Activated CD4-positive, alpha-beta memory T cell treated with anti-CD3 and anti-CD28 coated beads, Interleukin-2, amount 10 ng/mL, durations not matched to agents 7 days and 5 days (primary cell): Measurements from ENCODE around the gene ZNF689. TPM values are rescaled to one million over a fixed set of nuclear protein-coding genes. Genes with fewer than 3 reads are reported as not detected.

Source experiments
- CTCF ChIA-PET: fragments of 350-600 bp; sonication (Branson Sonifier 250); formaldehyde crosslinking; loops from one replicate; lab custom pipeline; 2021; ENCODE audit warnings: antibody characterized with exemption, inconsistent platforms; lab: Charles Lee
- POLR2A ChIA-PET: fragments of 350-600 bp; sonication (Branson Sonifier 250); formaldehyde crosslinking; loops from one replicate; lab custom pipeline; 2021; ENCODE audit warnings: antibody characterized with exemption; lab: Charles Lee
- DNase-seq: peaks from one replicate; pipeline ENCODE4 v3.0.0-alpha.2; 2020
- H3K27ac Mint-ChIP-seq: one replicate; pipeline ENCODE4 v1.8.0; 2021; ENCODE audit warnings: mild to moderate bottlenecking, mixed read lengths
- H3K27me3 Mint-ChIP-seq: one replicate; pipeline ENCODE4 v1.8.0; 2021; ENCODE audit warnings: mixed read lengths
- H3K36me3 Mint-ChIP-seq: one replicate; pipeline ENCODE4 v1.8.0; 2021; ENCODE audit warnings: low read depth, mixed read lengths
- H3K4me1 Mint-ChIP-seq: one replicate; pipeline ENCODE4 v1.8.0; 2021; ENCODE audit warnings: mixed read lengths
- H3K4me3 Mint-ChIP-seq: one replicate; pipeline ENCODE4 v1.8.0; 2021; ENCODE audit warnings: mild to moderate bottlenecking, mixed read lengths
- H3K9me3 Mint-ChIP-seq: one replicate; pipeline ENCODE4 v1.8.0; 2021; ENCODE audit warnings: mixed read lengths
- total RNA-seq, 2 experiments: library from RNA; stranded (reverse); gene quantifications; one replicate each; pipeline ENCODE4 v1.2.3, GENCODE V29; 2021

The ZNF689 gene
- total RNA-seq, 2 experiments from 2014 or later = 9.9 to 11.7 TPM

DNA sequence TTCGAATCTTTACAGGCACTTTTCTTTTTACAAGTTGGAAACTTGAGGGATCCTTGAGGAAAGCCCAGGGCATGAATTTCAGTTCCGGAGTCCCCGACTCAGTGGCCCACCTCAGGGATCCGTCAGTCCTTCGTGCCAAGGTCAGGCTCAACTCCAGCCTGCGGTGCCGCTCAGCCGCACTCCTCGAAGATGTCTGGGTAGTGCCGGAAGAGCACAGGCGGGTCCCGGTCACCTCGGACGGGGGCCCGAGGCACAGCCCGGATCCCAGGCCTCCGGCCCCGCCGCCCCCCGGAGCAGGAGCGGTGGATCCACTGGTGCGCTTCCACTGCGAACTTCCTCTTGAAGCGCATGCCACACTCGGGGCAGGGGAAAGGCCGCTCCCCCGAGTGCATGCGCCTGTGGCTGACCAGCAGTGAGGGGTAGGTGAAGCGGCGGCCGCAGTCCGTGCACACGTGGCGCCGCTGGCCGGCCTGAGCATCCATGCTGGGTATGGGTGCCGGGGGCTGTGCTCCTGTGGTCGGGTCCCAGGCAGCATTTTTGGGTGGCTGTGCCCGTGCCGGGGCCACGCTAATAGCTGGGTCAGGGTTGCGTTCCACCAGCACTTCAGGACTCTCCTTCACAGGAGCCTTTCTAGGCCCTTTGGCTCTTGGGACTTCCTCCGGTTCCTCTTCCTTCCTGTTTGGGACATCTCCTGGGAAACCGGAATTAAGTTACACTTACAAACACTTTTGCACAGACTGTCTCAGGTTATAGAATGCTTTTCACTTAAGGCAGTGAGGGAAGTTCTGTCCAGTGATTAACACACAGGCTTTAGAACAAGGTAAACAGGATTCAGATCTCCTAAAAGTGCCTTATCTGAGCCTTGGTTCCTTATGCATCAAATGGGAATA, 40.2 kb downstream of the ZNF689 start:
- H3K4me1 Mint-ChIP-seq = peaks cover 55% of the 10 kb centered on the region
- ChIA-PET POLR2A (interaction anchor here (0.8 to 3.7 kb wide), 11 partner anchors 10 to 111 kb away, joined by 3 to 129 read pairs (median 19); partner anchors contain the start of genes FBRS, ITGAL, ZNF689 and ZNF747), CTCF (interaction anchor here (0.5 to 2.4 kb wide), 4 partner anchors 12 to 58 kb away, joined by 3 to 26 read pairs (median 4); partner anchors contain the start of gene ZNF764)
- no peaks in the 10 kb centered on the region for H3K9me3 Mint-ChIP-seq
- no peaks in the 10 kb centered on the region for H3K27me3 Mint-ChIP-seq
- DNase-seq = no peak
- H3K4me3 Mint-ChIP-seq = peak overlapping the region; percentile 81
- peaks cover 12% of the 10 kb centered on the region for H3K36me3 Mint-ChIP-seq
- peak overlapping the region; percentile 84 for H3K27ac Mint-ChIP-seq

DNA sequence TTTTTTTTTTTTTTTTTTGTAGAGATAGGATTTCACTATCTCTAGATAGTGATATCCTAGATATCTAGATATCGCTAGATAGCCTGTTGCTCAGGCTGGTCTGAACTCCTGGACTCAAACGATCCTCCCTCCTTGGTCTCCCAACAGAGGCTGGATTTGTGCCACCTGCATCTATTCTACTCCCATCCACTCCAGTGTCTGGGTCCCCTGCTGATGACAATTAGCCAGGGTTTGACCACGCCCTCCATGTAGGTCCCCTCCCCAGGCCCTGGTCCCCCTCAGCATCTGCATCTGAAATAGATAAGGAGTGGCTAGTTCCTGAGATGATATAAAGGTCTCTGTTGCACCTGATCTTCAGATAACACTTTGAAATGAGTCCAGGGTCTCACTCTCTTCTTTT, 40.9 kb downstream of the ZNF689 start:
- Mint-ChIP-seq H3K4me1 (peaks cover 51% of the 10 kb centered on the region), H3K4me3 (no peak overlapping the region), H3K36me3 (peaks cover 7% of the 10 kb centered on the region), H3K27ac (peak overlapping the region; percentile 99), H3K9me3 (no peaks in the 10 kb centered on the region), H3K27me3 (no peaks in the 10 kb centered on the region)
- POLR2A ChIA-PET = interaction anchor here (0.9 to 5.8 kb wide), 5 partner anchors 11 to 87 kb away, joined by 3 to 53 read pairs (median 5); partner anchors contain the start of genes ZNF747 and ZNF764
- CTCF ChIA-PET = interaction anchor here (2.1 to 2.3 kb wide), 2 partner anchors 11 to 139 kb away, joined by 5 to 23 read pairs; partner anchors contain the start of genes DCTPP1 and ZNF764
- DNase-seq = no peak

DNA sequence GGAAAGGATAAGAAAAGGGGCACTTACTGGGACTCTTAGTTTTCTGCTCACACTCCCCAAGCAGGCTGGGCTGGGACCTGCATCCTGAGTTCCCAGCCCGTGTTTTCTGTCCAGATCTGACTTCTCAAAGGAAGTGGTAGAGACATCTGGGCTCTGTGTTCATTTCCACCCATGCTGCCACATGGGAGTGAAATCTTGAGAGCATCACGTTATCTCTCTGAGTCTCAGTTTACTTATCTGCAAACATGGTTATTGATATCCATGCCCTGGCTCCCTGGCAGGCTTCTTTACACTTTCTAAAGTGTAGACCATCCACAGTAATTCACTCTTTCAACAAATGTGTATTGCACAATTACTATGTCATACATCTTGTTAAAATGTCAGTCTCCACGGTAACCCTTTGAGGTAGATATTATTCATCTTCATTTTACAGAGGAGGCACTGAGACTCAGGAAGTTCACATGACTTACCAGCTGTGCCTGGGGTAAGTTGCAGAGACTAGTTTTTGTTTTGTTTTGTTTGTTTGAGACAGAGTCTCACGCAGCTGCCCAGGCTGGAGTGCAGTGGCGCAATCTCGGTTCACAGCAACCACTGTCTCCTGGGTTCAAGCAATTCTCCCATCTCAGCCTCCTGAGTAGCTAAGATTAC, 42.1 kb downstream of the ZNF689 start:
- Mint-ChIP-seq H3K4me3 (peak overlapping the region; percentile 67), H3K27ac (peak overlapping the region; percentile 99), H3K9me3 (no peaks in the 10 kb centered on the region), H3K27me3 (no peaks in the 10 kb centered on the region), H3K4me1 (peaks cover 46% of the 10 kb centered on the region), H3K36me3 (peaks cover 7% of the 10 kb centered on the region)
- CTCF ChIA-PET = interaction anchor here (0.6 to 2.3 kb wide), 6 partner anchors 10 to 138 kb away, joined by 3 to 23 read pairs (median 5); partner anchors contain the start of genes DCTPP1 and ZNF764
- DNase-seq = peak; percentile 67
- POLR2A ChIA-PET = interaction anchor here (0.9 to 5.8 kb wide), 10 partner anchors 9 to 97 kb away, joined by 3 to 53 read pairs (median 4); partner anchors contain the start of genes ZNF747, ZNF764 and ZNF785

DNA sequence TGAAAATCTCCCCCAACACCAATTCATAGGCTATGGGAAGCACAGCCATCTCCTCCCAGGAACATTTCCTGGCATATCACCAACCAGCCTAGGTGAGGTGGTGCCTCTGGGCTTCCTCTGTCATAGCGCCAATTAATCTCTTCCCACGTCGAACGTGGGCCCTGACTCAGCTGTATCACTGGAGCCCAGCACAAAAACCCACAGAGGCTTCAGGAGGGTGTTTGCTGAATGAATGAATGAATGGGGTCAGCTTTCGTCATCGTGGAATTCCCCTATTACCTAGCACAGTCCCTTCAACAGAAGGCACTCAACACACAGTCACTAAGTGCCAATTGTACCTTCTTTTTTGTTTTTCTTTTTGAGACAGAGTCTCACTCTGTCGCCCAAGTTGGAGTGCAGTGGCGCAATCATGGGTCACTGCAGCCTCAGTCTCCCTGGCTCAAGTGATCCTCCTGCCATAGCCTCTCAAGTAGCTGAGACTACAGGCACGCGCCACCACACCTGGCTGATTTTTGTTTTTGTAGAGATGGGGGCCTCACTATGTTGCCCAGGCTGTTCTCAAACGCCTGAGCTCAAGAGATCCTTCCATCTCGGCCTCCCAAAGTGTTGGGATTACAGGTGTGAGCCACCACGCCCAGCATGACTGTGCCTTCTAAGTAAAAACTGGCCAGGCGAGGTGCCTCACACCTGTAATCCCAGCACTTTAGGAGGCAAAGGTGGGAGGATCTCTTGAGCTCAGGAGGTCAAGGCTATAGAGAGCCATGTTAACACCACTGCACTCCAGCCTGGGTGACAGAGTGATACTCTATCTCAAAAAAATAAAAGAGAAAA, 42.8 kb downstream of the ZNF689 start:
- H3K9me3 Mint-ChIP-seq = no peaks in the 10 kb centered on the region
- ChIA-PET CTCF (interaction anchor here (1.3 to 2.3 kb wide), 4 partner anchors 9 to 138 kb away, joined by 5 to 23 read pairs (median 8); partner anchors contain the start of genes DCTPP1 and ZNF764), POLR2A (interaction anchor here (0.8 to 5.8 kb wide), 7 partner anchors 9 to 96 kb away, joined by 3 to 53 read pairs (median 4); partner anchors contain the start of genes ZNF747, ZNF764 and ZNF785)
- no peak overlapping the region for H3K4me3 Mint-ChIP-seq
- peak; percentile 55 for DNase-seq
- H3K4me1 Mint-ChIP-seq = peaks cover 45% of the 10 kb centered on the region
- H3K27ac Mint-ChIP-seq = peak overlapping the region; percentile 99
- peaks cover 7% of the 10 kb centered on the region for H3K36me3 Mint-ChIP-seq
- no peaks in the 10 kb centered on the region for H3K27me3 Mint-ChIP-seq

DNA sequence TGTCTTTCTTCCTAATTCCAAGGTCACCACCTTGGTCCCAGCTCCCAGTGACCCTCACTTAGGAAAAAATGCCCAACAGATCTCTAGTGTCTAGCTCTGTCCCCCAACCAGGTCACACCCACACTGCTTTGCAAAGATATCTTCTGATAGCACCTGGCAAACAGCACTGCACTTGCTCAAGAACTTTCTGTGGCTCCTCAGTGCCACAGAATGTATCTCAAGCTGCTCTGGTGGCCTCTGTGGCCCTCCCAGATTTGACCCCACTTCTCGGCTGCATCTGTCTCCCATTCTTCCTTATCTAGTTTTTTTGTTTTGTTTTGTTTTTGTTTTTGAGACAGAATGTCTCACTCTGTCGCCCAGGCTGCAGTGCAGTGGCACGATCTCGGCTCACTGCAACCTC, 43.7 kb downstream of the ZNF689 start:
- Mint-ChIP-seq H3K27ac (peak overlapping the region; percentile 99), H3K4me3 (no peak overlapping the region), H3K36me3 (peaks cover 4% of the 10 kb centered on the region), H3K27me3 (no peaks in the 10 kb centered on the region), H3K4me1 (peaks cover 44% of the 10 kb centered on the region), H3K9me3 (no peaks in the 10 kb centered on the region)
- no peak for DNase-seq
- CTCF ChIA-PET = no interaction called here
- POLR2A ChIA-PET = interaction anchor here (1.5 to 5.8 kb wide), 4 partner anchors 8 to 33 kb away, joined by 7 to 53 read pairs (median 32); partner anchors contain the start of genes ZNF747, ZNF764 and ZNF785

DNA sequence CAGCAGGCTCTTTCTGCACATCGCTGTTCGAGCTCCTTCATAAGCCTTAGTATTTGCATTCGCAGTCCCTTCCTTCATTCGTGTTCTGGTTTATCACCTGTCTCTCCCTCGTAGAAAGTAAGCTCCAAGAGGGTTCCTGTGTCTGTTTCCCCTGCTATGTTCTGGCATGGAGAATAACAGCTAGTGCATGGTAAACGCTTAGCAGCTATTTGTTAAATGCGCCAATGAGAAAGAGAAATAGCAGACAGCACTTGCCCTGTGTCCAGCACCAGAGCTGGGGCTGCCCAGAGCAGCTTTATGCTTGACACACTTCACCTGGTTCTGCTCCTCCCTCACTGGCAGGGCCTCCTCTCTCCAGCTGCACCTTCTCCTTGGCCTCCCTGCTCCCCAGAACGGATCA, 44.2 kb downstream of the ZNF689 start:
- CTCF ChIA-PET = interaction anchor here (0.5 to 1.7 kb wide), 5 partner anchors 8 to 43 kb away, joined by 3 to 6 read pairs (median 3); no protein-coding TSS in a partner anchor
- DNase-seq = no peak
- Mint-ChIP-seq H3K27me3 (no peaks in the 10 kb centered on the region), H3K4me1 (peaks cover 47% of the 10 kb centered on the region), H3K27ac (peak overlapping the region; percentile 99), H3K36me3 (peaks cover 4% of the 10 kb centered on the region), H3K9me3 (no peaks in the 10 kb centered on the region), H3K4me3 (no peak overlapping the region)
- POLR2A ChIA-PET = interaction anchor here (0.7 to 5.8 kb wide), 4 partner anchors 9 to 32 kb away, joined by 3 to 53 read pairs (median 16); partner anchors contain the start of genes ZNF747 and ZNF785

DNA sequence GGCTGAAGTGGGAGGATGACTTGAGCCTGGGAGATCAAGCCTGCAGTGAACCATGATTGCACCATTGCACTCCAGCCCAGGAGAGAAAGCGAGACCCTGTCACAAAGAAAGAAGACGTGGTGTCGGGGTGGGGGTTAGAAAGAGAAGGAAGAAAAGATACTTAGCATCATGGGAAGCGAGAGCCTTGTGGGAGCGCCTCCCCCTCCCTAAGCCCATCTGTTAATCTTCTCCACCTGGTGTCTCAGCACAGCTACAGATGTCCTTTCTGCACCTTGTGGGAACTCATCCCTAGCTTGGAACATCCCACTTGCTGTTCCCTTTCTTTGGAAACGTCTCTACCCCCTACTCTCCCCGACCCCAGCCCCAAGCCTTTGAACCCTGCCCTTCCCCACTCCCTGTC, 44.7 kb downstream of the ZNF689 start:
- CTCF ChIA-PET = interaction anchor here (0.8 to 1.7 kb wide), 4 partner anchors 8 to 43 kb away, joined by 3 to 6 read pairs (median 4); no protein-coding TSS in a partner anchor
- H3K4me1 Mint-ChIP-seq = peaks cover 47% of the 10 kb centered on the region
- peaks cover 4% of the 10 kb centered on the region for H3K36me3 Mint-ChIP-seq
- H3K4me3 Mint-ChIP-seq = no peak overlapping the region
- no peak overlapping the region for H3K27ac Mint-ChIP-seq
- no peaks in the 10 kb centered on the region for H3K9me3 Mint-ChIP-seq
- no peak for DNase-seq
- no peaks in the 10 kb centered on the region for H3K27me3 Mint-ChIP-seq
- POLR2A ChIA-PET = interaction anchor here (0.7 to 5.8 kb wide), 6 partner anchors 9 to 89 kb away, joined by 3 to 53 read pairs (median 5); partner anchors contain the start of genes ZNF747 and ZNF785

DNA sequence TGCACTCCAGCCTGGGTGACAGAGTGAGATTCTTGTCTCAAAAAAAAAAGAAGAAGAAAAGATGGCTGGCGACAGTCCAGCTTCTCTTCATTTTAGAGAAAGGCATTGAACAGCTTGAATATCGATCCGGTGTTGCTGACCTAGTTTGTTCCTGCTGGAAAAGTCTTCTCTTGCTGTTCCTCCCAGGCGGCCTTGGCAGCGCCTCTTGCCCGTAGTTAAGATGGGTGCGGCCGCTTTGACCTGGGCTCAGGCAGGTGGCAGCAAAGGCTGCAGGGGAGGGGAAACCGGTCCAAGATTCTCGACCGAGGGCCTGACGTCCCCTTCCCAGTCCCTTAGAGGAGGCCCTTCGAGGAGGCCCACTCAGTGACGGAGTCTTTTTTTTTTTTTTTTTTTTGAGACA, 48.2 kb downstream of the ZNF689 start:
- DNase-seq = no peak
- H3K4me3 Mint-ChIP-seq = peak overlapping the region; percentile 78
- POLR2A ChIA-PET = interaction anchor here (0.9 to 6.5 kb wide), 4 partner anchors 9 to 48 kb away, joined by 3 to 129 read pairs (median 5); partner anchors contain the start of genes ZNF688 and ZNF689
- H3K27me3 Mint-ChIP-seq = no peaks in the 10 kb centered on the region
- H3K36me3 Mint-ChIP-seq = peaks cover 4% of the 10 kb centered on the region
- peak overlapping the region; percentile 85 for H3K27ac Mint-ChIP-seq
- CTCF ChIA-PET = interaction anchor here (0.7 to 2.3 kb wide), 4 partner anchors 9 to 132 kb away, joined by 3 to 9 read pairs (median 4); partner anchors contain the start of genes DCTPP1, ZNF688 and ZNF747
- no peaks in the 10 kb centered on the region for H3K9me3 Mint-ChIP-seq
- H3K4me1 Mint-ChIP-seq = peaks cover 35% of the 10 kb centered on the region

DNA sequence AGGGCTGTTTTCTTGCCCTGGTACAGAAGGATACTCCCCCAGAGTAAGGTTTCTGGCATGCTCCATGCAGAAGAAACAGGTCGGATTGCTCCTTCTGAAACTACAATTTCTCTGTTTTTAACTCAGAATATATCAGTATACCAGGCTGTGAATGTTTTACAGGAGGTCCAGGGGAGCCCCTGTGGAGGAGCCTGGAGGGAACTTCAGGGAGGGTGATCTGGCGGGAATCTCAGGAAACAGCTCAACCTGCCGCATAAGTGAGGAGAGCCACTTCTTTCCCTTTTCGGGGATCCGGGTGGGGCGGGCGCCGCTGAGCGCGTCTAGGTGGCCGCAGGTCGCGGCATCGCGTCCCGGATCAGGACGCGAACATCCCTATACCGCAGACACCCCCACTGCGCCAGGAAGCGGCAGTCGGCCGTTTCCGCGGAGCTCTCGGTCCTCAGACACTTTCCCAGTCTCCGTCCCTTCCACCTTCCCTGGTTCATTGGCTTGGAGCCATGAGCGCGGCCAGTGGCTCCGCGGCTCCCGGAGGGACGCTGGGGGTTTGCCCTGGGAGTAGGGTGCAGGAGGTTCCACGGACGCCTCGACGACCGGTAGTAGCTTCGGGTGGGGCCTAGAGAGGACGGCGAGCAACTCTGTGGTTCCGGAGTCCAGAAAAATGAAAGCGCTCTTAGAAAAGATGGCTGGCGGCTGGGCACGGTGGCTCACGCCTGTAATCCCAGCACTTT, 48.9 kb downstream of the ZNF689 start:
- Mint-ChIP-seq H3K4me1 (peaks cover 30% of the 10 kb centered on the region), H3K27ac (peak overlapping the region; percentile 85), H3K9me3 (no peaks in the 10 kb centered on the region), H3K4me3 (peak overlapping the region; percentile 78), H3K36me3 (peaks cover 6% of the 10 kb centered on the region), H3K27me3 (no peaks in the 10 kb centered on the region)
- ChIA-PET POLR2A (interaction anchor here (0.9 to 6.5 kb wide), 6 partner anchors 8 to 49 kb away, joined by 3 to 129 read pairs (median 5); partner anchors contain the start of genes ZNF688, ZNF689 and ZNF747), CTCF (interaction anchor here (0.7 to 2.3 kb wide), 5 partner anchors 10 to 132 kb away, joined by 3 to 9 read pairs (median 4); partner anchors contain the start of genes DCTPP1, ZNF688 and ZNF747)
- DNase-seq = peak; percentile 33

DNA sequence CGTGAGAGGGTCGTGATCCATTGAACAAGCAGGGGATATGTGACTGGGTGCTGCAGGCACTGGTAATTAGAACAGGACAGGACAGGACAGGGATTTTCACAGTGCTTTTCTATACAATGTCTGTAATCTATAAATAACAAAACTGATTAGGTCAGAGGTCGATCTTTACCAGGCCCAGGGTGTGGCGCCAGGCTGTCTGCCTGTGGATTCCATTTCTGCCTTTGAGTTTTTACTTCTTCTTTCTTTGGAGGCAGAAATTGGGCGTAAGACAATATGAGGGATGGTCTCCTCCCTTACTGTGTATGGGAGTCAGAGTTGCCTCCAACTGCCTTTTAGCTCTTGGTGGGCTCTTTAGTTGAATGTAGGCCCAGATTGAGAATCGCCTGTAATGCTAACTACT, 50.5 kb downstream of the ZNF689 start:
- ChIA-PET POLR2A (interaction anchor here (3.1 to 6.5 kb wide), 4 partner anchors 8 to 26 kb away, joined by 39 to 189 read pairs (median 85); partner anchors contain the start of genes ZNF688, ZNF747 and ZNF785), CTCF (interaction anchor here (2.3 to 4.0 kb wide), 2 partner anchors 24 kb away, joined by 9 to 90 read pairs; partner anchors contain the start of gene ZNF747)
- DNase-seq = no peak
- no peaks in the 10 kb centered on the region for H3K27me3 Mint-ChIP-seq
- no peak overlapping the region for H3K27ac Mint-ChIP-seq
- H3K36me3 Mint-ChIP-seq = peaks cover 15% of the 10 kb centered on the region
- H3K4me1 Mint-ChIP-seq = peaks cover 37% of the 10 kb centered on the region
- peak overlapping the region; percentile 22 for H3K4me3 Mint-ChIP-seq
- no peaks in the 10 kb centered on the region for H3K9me3 Mint-ChIP-seq
